Measurements from ENCODE around the gene LARP4B. TPM values are rescaled to one million over a fixed set of nuclear protein-coding genes. Genes with fewer than 3 reads are reported as not detected.

LARP4B gene
- total RNA-seq, 1 experiment from 2014 or later, result 75.4 TPM

- Histone ChIP-seq H3K4me3 (ENCODE audit: low read length) (no peak overlapping the region), H4K20me1 (ENCODE audit: insufficient read depth, low read depth, low read length) (peaks cover 11% of the 10 kb centered on the region), H3K9me2 (replicated peaks; ENCODE audit: insufficient read depth, low read length) (no peaks in the 10 kb centered on the region), H2AFZ (ENCODE audit: low read length) (no peak overlapping the region), H3K4me1 (ENCODE audit: low read length) (peaks cover 7% of the 10 kb centered on the region; the same call in 1 of the 2 replicates), H3K36me3 (ENCODE audit: insufficient read depth, low read length) (peaks cover 6% of the 10 kb centered on the region; the same call in 1 of the 2 replicates), H3K27me3 (ENCODE audit: low read length) (no peaks in the 10 kb centered on the region), H3K9me3 (ENCODE audit: low read length) (no peaks in the 10 kb centered on the region), H3K4me2 (ENCODE audit: low read depth, low read length, poor library complexity, severe bottlenecking) (no peak overlapping the region), H3K79me2 (ENCODE audit: low read length) (peaks cover 99% of the 10 kb centered on the region), H3K9ac (ENCODE audit: low read length) (no peak overlapping the region), H3K27ac (ENCODE audit: low read length) (no peak overlapping the region)
- DNase-seq, result no peak
These were observed 36.2 kb downstream of the LARP4B start for GRCh38 chr10:895324-895723.

DNA sequence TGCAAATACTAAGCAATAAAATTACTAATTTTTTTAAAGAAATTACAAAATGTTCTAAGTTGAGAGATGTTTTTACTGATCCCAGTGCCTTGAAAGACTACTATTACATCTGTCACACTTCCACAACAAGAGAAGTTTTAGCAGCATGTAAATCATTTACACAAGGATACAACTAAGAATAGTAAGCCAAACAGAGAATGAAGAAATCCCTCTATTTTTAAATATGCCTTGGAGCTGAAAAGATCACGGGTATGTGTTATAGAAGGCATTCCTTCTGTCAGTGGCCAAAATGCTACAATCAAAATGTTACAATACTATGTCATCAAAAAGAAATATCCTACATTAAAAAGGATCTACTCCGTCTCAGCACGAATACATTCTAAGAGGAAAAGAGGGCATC, 52.6 kb downstream of the LARP4B start:
- no peaks in the 10 kb centered on the region for H3K9me2 ChIP-seq (replicated peaks; ENCODE audit: insufficient read depth, low read length)
- 0 out of 2 replicates have a peak, but pooled peaks cover 10% of the 10 kb centered on the region for H4K20me1 ChIP-seq (ENCODE audit: insufficient read depth, low read depth, low read length)
- peaks cover 2% of the 10 kb centered on the region for H3K4me1 ChIP-seq (ENCODE audit: low read length)
- no peak overlapping the region for H3K9ac ChIP-seq (ENCODE audit: low read length)
- no peak for DNase-seq
- H3K4me3 ChIP-seq (ENCODE audit: low read length), result no peak overlapping the region
- H3K36me3 ChIP-seq (ENCODE audit: insufficient read depth, low read length), result peaks cover 45% of the 10 kb centered on the region
- H3K27me3 ChIP-seq (ENCODE audit: low read length), result no peaks in the 10 kb centered on the region
- no peaks in the 10 kb centered on the region for H3K9me3 ChIP-seq (ENCODE audit: low read length)
- H3K27ac ChIP-seq (ENCODE audit: low read length), result no peak overlapping the region
- H3K4me2 ChIP-seq (ENCODE audit: low read depth, low read length, poor library complexity, severe bottlenecking), result no peak overlapping the region
- H2AFZ ChIP-seq (ENCODE audit: low read length), result no peak overlapping the region
- H3K79me2 ChIP-seq (ENCODE audit: low read length), result peaks cover 93% of the 10 kb centered on the region

DNA sequence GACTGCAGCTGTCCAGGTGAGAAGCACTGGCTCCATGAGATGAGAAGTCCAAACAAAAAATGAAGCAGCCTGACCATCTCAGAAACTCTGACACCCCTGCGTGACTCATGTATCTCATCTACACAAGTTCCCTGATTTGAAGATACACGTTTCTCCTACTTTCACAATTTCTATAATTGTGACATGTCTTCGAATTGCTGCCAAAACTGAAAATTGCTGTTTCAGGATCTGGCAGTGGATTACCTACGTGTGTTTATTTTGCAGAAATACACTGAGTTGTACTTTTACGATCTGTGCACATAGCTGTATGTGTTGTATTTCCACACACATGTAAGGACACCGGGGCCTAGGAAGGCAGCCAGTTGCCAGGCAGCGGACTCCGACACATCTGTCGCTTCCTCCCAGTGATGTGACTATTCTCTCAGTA, 53.2 kb downstream of the LARP4B start:
- Histone ChIP-seq H3K4me3 (ENCODE audit: low read length) (no peak overlapping the region), H3K36me3 (ENCODE audit: insufficient read depth, low read length) (peaks cover 48% of the 10 kb centered on the region), H3K27me3 (ENCODE audit: low read length) (no peaks in the 10 kb centered on the region), H4K20me1 (ENCODE audit: insufficient read depth, low read depth, low read length) (peaks cover 11% of the 10 kb centered on the region; the same call in 1 of the 2 replicates), H3K27ac (ENCODE audit: low read length) (no peak overlapping the region), H3K4me2 (ENCODE audit: low read depth, low read length, poor library complexity, severe bottlenecking) (no peak overlapping the region), H3K9me2 (replicated peaks; ENCODE audit: insufficient read depth, low read length) (no peaks in the 10 kb centered on the region), H3K79me2 (ENCODE audit: low read length) (peaks cover 97% of the 10 kb centered on the region), H3K9ac (ENCODE audit: low read length) (no peak overlapping the region), H2AFZ (ENCODE audit: low read length) (no peak overlapping the region), H3K9me3 (ENCODE audit: low read length) (no peaks in the 10 kb centered on the region), H3K4me1 (ENCODE audit: low read length) (no peaks in the 10 kb centered on the region)
- no peak for DNase-seq

DNA sequence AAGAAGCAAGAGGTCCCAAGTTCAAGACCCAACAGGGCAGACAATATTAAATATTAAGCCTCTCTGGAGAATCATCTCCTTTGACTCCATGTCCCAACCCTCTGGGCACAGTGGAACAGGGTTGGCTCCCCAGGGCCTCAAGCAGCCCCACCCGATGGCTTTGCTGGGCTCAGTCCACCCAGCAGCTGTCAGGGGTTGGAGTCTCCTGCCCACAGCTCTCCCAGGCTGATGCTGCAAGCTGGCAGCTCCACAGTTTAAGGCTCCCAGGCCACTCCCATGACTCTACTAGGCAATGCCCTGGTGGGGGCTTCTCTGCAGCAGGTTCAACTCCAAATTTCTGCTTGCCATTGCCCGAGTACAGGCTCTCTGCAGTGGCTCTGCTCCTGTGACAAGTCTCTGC, 55.1 kb downstream of the LARP4B start:
- Histone ChIP-seq H4K20me1 (ENCODE audit: insufficient read depth, low read depth, low read length) (peaks cover 30% of the 10 kb centered on the region; the same call in 1 of the 2 replicates), H3K4me1 (ENCODE audit: low read length) (no peaks in the 10 kb centered on the region), H3K4me2 (ENCODE audit: low read depth, low read length, poor library complexity, severe bottlenecking) (no peak overlapping the region), H3K4me3 (ENCODE audit: low read length) (no peak overlapping the region), H2AFZ (ENCODE audit: low read length) (no peak overlapping the region), H3K9me2 (replicated peaks; ENCODE audit: insufficient read depth, low read length) (no peaks in the 10 kb centered on the region), H3K9me3 (ENCODE audit: low read length) (no peaks in the 10 kb centered on the region), H3K27me3 (ENCODE audit: low read length) (no peaks in the 10 kb centered on the region), H3K9ac (ENCODE audit: low read length) (no peak overlapping the region), H3K27ac (ENCODE audit: low read length) (no peak overlapping the region), H3K79me2 (ENCODE audit: low read length) (peaks cover 98% of the 10 kb centered on the region), H3K36me3 (ENCODE audit: insufficient read depth, low read length) (peaks cover 37% of the 10 kb centered on the region; the same call in 1 of the 2 replicates)
- no peak for DNase-seq

DNA sequence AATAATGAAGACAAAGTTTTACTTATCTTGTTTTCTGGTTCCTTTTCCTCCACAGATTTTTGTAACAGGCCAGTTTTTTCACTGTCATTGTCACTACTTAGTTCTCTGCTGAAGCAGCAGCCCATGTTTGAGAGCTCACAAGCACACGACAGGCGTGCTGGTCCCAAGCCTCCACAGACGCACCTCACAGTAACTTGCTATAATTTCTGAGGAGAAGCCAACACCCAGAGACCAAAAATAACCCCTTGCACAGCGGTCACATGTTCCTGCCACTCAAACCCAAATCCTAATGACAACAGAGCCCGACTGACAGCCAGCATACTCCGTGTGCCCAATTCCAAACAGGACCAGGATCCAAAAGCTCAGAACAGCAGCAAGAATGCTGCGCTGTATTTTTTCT, 58.5 kb downstream of the LARP4B start:
- H3K79me2 ChIP-seq (ENCODE audit: low read length), result peaks cover 98% of the 10 kb centered on the region

GRCh38 chr10:871951-872403, 59.5 kb downstream of the LARP4B start:
- H3K9me2 ChIP-seq (replicated peaks; ENCODE audit: insufficient read depth, low read length), result no peaks in the 10 kb centered on the region

More for the DNA sequence above, 58.5 kb downstream of the LARP4B start:
- Histone ChIP-seq H3K9me2 (replicated peaks; ENCODE audit: insufficient read depth, low read length) (no peaks in the 10 kb centered on the region), H3K4me3 (ENCODE audit: low read length) (no peak overlapping the region), H3K27ac (ENCODE audit: low read length) (no peak overlapping the region), H3K4me2 (ENCODE audit: low read depth, low read length, poor library complexity, severe bottlenecking) (no peak overlapping the region), H2AFZ (ENCODE audit: low read length) (no peak overlapping the region), H3K27me3 (ENCODE audit: low read length) (no peaks in the 10 kb centered on the region), H3K4me1 (ENCODE audit: low read length) (no peaks in the 10 kb centered on the region), H4K20me1 (ENCODE audit: insufficient read depth, low read depth, low read length) (peaks cover 33% of the 10 kb centered on the region; the same call in 1 of the 2 replicates), H3K9me3 (ENCODE audit: low read length) (no peaks in the 10 kb centered on the region), H3K9ac (ENCODE audit: low read length) (no peak overlapping the region), H3K36me3 (ENCODE audit: insufficient read depth, low read length) (peaks cover 27% of the 10 kb centered on the region; the same call in 1 of the 2 replicates)
- DNase-seq, result no peak

GRCh38 chr10:870564-871166, 60.8 kb downstream of the LARP4B start:
- Histone ChIP-seq H3K4me3 (ENCODE audit: low read length) (no peak overlapping the region), H2AFZ (ENCODE audit: low read length) (no peak overlapping the region), H3K9me2 (replicated peaks; ENCODE audit: insufficient read depth, low read length) (no peaks in the 10 kb centered on the region), H3K27me3 (ENCODE audit: low read length) (no peaks in the 10 kb centered on the region), H3K9ac (ENCODE audit: low read length) (no peak overlapping the region), H3K4me2 (ENCODE audit: low read depth, low read length, poor library complexity, severe bottlenecking) (no peak overlapping the region), H3K79me2 (ENCODE audit: low read length) (peaks cover 98% of the 10 kb centered on the region), H3K9me3 (ENCODE audit: low read length) (no peaks in the 10 kb centered on the region), H3K36me3 (ENCODE audit: insufficient read depth, low read length) (peaks cover 32% of the 10 kb centered on the region; the same call in 1 of the 2 replicates), H3K27ac (ENCODE audit: low read length) (no peak overlapping the region), H3K4me1 (ENCODE audit: low read length) (no peaks in the 10 kb centered on the region), H4K20me1 (ENCODE audit: insufficient read depth, low read depth, low read length) (peaks cover 33% of the 10 kb centered on the region; the same call in 1 of the 2 replicates)
- DNase-seq, result no peak

More at GRCh38 chr10:871951-872403, 59.5 kb downstream of the LARP4B start:
- H3K4me1 ChIP-seq (ENCODE audit: low read length), result no peaks in the 10 kb centered on the region
- H3K4me3 ChIP-seq (ENCODE audit: low read length), result no peak overlapping the region
- peaks cover 26% of the 10 kb centered on the region; the same call in 1 of the 2 replicates for H3K36me3 ChIP-seq (ENCODE audit: insufficient read depth, low read length)
- H3K4me2 ChIP-seq (ENCODE audit: low read depth, low read length, poor library complexity, severe bottlenecking), result no peak overlapping the region
- H3K27ac ChIP-seq (ENCODE audit: low read length), result no peak overlapping the region
- no peak for DNase-seq
- no peaks in the 10 kb centered on the region for H3K27me3 ChIP-seq (ENCODE audit: low read length)
- H3K9ac ChIP-seq (ENCODE audit: low read length), result no peak overlapping the region
- peaks cover 33% of the 10 kb centered on the region; the same call in 1 of the 2 replicates for H4K20me1 ChIP-seq (ENCODE audit: insufficient read depth, low read depth, low read length)
- H3K79me2 ChIP-seq (ENCODE audit: low read length), result peaks cover 98% of the 10 kb centered on the region
- no peak overlapping the region for H2AFZ ChIP-seq (ENCODE audit: low read length)
- H3K9me3 ChIP-seq (ENCODE audit: low read length), result no peaks in the 10 kb centered on the region

- no peak overlapping the region for H3K27ac ChIP-seq (ENCODE audit: low read length)
- peaks cover 96% of the 10 kb centered on the region for H3K79me2 ChIP-seq (ENCODE audit: low read length)
- no peaks in the 10 kb centered on the region for H3K9me2 ChIP-seq (replicated peaks; ENCODE audit: insufficient read depth, low read length)
- peaks cover 26% of the 10 kb centered on the region; the same call in 1 of the 2 replicates for H3K36me3 ChIP-seq (ENCODE audit: insufficient read depth, low read length)
- H3K9ac ChIP-seq (ENCODE audit: low read length), result no peak overlapping the region
- no peaks in the 10 kb centered on the region for H3K9me3 ChIP-seq (ENCODE audit: low read length)
- peaks cover 36% of the 10 kb centered on the region; the same call in 1 of the 2 replicates for H4K20me1 ChIP-seq (ENCODE audit: insufficient read depth, low read depth, low read length)
- no peaks in the 10 kb centered on the region for H3K27me3 ChIP-seq (ENCODE audit: low read length)
- no peak overlapping the region for H3K4me3 ChIP-seq (ENCODE audit: low read length)
- H3K4me2 ChIP-seq (ENCODE audit: low read depth, low read length, poor library complexity, severe bottlenecking), result no peak overlapping the region
- H2AFZ ChIP-seq (ENCODE audit: low read length), result no peak overlapping the region
- no peak for DNase-seq
- H3K4me1 ChIP-seq (ENCODE audit: low read length), result no peaks in the 10 kb centered on the region
These were observed 62.3 kb downstream of the LARP4B start for GRCh38 chr10:869171-869570.
